Measurements from ENCODE around the gene KCNIP4.

Gene KCNIP4

DNA sequence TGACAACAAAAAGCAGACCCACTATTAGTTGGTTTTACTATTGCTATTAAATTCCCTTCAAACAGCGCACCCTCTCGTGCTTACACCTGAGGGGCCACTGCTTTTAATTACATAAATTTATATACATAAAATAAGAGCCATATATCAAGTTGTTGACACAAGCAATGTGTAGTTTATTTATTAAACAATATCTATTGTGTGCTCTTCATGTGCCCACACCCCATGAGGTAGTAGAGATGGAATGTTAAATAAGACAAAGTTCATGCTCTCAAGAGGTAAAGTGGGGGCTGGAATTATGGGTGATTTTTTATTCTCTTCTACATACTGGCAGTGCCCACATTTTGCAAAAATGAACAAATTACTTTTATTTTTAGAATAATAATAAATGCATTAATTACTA lies 47.3 kb downstream of the KCNIP4 start:
- no peak for DNase-seq (ENCODE audit: low spot score)

DNA sequence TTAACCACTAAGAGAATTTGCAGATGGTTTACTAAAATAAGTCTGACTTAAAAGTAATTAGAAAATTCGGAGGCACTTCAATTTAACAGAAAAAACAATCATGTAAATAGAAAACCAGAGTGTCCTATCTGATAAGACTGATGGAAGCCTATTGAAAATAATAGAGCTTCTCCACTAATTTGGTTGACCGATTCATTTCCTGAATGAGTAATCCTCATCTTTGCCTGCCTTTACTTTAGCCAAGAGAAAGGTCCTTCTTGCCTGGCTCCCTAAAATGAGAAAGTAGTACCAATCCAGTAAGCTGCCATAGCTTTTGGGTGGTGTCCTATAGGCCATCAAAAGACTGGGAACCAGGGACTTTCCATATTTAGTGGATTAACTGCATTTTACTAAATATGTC lies 48.4 kb downstream of the KCNIP4 start:
- no peak for DNase-seq (ENCODE audit: low spot score)

DNA sequence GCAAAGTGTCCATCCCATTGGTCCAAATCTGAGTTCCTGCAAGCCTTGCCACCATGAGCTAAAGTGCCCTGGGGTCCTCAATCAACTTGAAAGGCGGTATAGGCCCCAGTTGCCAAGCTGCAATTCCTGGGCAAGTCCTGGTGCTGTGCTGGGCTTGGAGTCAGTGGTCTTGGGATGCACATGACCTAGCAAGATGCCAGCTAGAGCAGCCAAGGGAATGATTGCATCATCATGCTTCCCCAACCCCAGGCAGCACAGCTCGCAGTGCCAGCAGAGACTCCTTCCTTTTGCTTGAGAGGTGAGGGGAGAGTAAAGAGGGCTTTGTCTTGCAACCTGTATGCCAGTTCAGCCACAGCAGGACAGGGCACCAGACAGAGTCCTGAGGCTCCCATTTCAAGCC lies 50.5 kb downstream of the KCNIP4 start:
- DNase-seq (ENCODE audit: low spot score), result no peak

DNA sequence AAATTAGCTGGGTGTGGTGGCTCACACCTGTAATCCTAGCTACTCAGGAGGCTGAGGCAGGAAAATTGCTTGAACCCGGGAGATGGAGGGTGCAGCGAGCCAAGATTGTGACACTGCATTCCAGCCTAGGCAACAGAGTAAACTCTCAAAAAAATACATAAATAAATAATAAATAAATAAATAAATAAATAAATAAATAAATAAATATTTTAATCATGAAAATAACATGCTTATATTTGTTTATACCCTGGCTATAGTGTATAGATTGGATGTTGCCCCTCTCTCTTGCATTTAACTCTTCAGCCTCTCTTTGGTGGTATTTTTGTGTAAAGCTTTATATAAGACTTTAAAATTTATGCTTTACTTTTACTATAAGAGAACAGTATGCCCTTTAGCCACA lies 51.8 kb downstream of the KCNIP4 start:
- no peak for DNase-seq (ENCODE audit: low spot score)

DNA sequence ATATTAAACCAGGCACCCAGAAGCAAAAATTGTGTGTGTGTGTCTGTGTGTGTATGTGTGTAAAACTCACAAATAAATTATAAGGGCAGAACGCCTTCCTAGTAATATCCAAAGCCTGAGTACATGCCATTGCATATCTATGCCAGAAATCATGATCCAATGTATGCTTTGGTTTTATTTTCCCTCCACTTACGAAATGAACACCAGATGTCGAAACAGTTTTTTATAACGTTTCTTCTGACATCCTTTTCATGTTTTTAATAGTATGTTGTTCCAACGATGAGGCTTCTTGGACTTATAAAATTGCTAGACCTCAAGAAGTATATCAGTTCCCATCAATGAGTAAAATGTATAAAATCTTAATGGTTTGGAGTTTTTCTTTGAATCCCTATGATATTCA lies 55.4 kb downstream of the KCNIP4 start:
- DNase-seq (ENCODE audit: low spot score), result no peak

DNA sequence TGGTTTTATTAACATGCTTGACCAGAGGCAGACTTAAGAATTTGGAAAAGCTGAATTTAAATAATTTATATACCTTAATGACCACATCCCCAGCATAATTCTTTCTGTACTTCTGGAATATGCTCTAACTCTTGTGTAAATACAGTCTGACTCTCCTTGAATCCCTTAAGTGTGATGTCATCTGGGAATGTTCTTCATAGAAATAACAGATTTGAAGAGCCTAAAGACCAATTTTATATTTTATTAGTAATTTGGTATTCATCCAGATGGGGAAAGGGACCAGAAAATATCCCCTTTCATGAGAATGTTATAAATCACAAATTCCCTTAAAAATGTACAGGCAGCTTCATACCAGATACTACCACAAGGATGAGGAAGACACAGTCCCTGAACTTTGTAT lies 58.3 kb downstream of the KCNIP4 start:
- DNase-seq (ENCODE audit: low spot score), result no peak

DNA sequence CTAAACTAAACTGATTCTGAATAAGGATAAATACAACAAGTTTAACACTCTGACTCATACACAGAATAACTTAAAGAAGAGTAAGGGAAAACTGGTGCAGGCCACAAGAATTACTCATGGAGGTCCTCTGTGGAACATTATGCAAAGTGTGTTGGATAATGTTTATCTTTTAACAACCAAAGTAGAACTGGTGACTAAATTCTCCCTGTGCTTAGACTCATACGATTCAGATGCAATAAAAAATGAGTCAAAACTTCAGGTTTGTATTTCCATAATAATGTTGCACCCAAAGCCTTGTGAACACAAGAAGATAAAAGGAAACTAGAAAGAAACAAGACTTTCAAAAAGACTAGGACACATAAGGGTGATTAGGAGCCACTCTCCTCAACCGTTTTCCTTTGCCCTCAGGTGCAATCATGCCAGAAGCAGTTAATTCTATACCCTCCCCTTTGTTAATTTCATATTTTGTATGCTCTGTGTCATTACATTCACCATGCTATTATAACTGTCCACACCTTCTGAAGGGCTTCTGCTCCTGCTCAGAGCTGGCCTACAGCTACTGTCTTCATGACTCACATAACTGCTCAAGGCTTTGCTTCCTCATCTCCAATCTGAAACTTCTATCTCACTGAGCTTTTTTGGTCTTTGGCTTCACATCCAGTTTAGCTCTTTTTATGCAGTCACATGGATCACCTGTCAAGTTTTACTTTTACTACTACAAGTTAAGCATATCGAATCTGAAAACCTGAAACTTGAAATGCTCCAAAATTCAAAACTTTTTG lies 60.2 kb downstream of the KCNIP4 start:
- DNase-seq (ENCODE audit: low spot score), result peak; percentile 16

DNA sequence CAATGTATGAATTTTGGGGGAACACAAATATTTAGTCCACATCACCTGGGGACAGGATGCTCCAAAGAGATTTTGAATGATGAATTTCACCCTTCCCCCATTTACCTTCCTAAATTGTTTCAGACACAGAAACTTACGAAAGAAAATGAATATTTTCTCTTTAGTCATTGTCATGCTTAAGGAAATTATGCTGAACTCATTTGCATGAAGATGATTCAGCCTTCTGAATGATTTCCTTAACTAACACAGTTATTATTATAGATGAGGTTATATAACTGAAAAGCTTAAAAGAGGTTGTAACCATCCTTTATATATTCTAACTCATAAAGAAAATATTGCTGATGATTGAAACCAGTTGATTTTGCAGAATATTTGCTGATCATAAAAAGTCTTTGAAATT lies 61.1 kb downstream of the KCNIP4 start:
- no peak for DNase-seq (ENCODE audit: low spot score)

DNA sequence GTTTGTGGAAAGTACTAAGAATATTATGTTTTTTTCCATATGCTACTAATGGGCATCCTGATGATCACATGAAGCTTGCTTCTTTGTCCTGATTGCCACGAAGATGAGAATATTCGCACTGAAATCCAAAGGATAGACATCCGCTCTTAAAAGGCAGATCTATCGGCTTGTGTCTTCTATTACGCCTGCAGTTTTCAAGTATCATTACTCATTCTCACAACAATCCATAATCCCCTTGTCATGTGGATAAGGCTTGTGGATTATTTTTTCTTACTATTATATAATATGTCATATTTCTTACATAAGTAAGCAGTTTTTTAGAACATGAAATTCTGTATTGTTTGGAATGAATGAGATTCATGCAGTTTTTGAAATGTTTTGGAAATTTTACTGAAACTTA lies 62.8 kb downstream of the KCNIP4 start:
- no peak for DNase-seq (ENCODE audit: low spot score)

DNA sequence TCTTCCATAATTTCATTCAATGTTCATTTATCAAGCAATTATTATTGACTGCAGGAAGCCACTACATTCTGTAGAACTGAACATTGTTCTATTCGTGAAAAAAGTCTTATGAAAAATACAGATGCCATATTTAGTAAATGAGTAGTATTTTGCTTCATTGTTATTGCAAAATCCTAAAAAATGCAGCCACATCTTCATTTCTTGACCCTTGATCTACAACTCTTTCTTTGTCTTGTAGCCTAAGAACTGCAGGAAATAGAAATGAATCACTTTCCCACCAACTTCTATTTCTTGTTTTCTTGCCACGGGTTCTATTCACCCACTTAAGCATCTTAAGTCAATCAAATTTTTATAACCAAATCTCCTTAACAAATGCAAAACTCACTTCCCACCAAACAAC lies 63.3 kb downstream of the KCNIP4 start:
- DNase-seq (ENCODE audit: low spot score), result peak; percentile 1

DNA sequence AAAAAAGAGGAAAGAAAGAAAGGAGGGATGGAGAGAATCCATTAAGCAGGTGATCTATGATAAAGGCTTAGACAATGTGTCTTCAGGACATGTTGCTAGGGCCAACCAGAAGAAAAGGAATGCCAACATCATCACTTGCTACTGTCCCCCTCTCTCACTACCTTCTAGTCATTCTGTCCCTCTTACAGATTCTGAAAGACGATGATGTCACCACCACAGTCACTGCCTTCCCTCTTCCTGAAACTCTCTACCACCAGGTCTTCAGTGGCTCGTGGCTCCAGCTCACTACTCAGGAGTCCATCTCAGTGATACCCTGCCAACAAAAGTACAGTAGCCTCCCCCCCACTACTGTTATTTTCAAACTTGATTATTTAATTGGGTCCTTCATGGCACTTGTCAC lies 64.0 kb downstream of the KCNIP4 start:
- DNase-seq (ENCODE audit: low spot score), result no peak

DNA sequence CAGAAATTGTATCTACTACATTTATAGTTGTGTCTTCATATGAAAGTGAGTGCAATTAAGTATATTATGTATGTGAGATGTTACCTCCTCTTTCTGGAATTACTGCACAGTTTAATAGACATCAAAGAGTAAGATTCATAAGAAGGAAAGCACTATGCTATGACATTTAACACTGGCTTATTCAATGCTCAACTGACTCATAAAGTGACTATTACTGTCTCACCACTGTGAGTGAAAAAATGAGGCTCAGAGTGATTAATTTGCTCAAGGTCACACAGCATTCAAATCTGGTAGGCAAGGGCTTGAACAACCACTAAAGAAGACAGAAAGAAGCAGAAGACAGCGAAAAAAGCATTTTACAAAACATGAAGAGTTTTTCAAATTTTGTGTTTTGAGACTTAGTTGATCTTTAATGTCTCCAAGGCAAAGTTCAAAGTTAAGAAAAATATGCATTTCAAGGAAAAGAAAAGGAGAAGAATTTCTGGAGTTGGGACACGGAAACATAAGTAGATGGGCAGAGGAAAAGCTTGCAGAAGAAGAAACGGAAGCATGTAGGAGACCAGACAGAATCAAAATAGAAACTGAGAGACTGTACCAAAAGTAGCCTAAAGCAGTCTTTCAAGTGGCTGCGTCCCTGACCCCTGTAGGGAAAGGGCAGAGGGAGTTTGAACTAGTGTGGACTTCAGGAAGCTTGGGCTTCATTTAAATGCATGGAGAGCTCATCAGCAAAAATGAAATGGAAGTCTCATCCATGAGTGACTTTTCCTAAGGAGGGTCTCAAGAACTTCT lies 66.3 kb downstream of the KCNIP4 start:
- peak; percentile 4 for DNase-seq (ENCODE audit: low spot score)

DNA sequence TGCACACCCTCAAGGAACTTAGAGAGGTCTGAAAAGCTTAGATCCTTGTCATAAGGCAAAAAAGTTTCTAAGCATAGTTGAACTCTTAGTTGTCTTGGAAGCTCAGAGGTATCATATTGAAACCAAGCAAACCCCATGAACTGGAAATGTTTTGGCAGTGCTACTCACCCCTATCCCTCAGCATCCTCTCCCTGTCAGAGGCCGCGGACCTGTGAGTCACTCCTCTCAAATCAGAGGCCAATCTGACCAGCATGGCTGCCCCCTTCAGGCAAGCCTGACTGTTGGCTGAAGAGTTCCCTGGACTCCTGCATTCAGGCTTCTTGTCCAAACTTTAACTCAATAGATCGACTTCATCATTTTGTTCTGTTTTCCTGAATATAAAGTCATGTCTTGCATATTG lies 69.4 kb downstream of the KCNIP4 start:
- peak; percentile 1 for DNase-seq (ENCODE audit: low spot score)

DNA sequence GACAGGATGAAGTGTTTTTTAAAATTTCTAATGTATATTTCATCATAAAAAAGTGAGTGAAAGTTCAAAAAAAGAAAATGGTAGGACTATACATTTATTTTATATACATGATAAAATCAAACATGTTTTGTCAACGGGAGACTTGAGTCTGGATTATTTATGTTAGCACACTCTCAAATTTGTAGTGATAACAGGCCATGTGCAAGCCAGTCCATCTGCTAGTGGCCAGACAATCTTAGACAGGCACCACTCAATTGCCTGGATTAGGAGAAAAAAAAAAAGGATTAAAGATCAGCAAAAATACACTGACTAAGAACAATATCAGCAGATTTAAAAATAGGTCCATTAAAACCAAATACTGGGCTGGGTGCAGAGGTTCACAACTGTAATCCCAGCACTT lies 71.9 kb downstream of the KCNIP4 start:
- DNase-seq (ENCODE audit: low spot score), result no peak

DNA sequence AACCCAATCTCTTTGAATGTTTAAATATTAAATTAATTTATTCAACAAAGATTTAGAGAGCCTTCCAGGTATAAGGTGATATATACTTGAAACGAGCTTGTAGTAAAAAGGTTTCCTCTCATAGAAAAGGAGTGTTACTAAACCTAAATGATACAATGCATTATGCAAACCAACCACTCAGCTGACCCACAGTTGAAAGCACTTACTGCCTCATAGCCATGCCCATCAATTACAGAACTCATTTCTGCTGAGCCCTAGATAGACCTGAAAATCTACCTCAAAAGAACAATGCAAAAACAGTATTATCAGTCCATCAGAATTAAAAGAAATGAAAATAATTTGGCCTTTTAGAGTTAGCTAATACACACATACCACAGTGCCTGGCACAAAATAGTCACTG lies 75.4 kb downstream of the KCNIP4 start:
- no peak for DNase-seq (ENCODE audit: low spot score)

DNA sequence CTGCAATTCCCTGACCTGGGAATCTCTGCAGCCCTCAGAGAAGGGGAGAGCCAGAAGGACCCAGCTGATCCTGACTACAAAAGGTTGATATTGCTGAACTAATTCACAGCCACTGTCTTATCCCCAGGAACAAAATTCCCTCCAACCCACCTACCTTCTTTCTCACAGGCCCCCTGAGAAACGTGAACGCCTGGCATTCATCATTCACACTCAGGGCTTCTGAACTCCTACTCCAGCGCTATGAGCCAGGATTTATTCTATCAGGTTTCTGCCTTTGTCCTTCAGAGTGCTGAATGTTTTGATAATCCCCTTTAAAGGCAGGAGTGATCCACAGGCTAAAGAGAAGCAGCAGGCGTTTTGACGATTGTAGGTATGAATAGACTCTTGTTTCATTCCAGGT lies 76.5 kb downstream of the KCNIP4 start:
- DNase-seq (ENCODE audit: low spot score), result no peak

DNA sequence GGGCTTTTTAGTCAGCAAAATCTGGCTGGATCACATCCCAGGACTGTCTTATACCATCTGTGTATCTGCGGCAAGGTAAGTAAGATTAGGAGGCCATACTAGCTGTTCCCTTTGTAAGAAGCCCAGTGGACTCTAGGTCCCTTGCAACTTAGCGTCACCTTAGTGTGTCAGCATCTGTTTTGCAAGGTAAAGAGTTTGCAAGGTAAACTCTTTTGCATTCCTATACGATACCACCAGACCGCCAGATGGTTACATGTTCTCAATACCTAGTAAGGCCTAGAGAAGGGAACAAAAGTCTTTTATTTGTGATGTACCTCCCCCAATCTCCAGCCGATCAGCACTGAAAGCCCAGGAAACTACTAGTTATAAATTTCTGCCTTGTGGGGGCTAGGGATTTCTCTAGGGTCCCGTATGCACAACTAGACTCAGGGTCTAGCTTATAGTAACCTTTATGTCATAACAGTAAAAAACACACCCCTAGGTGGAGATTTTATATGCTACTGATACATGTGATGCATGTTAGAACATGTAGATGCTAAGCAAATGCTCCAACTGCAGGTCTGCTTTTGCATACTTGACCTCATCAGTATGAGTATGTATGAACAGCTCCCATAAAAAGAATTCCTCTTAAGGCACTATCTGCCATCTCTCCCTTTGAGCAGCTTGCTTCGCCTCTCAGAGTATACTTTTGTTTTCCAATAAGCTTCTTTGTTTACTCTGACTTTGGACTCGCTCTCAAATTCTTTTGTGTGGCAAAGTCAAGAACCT lies 78.4 kb downstream of the KCNIP4 start:
- no peak for DNase-seq (ENCODE audit: low spot score)

DNA sequence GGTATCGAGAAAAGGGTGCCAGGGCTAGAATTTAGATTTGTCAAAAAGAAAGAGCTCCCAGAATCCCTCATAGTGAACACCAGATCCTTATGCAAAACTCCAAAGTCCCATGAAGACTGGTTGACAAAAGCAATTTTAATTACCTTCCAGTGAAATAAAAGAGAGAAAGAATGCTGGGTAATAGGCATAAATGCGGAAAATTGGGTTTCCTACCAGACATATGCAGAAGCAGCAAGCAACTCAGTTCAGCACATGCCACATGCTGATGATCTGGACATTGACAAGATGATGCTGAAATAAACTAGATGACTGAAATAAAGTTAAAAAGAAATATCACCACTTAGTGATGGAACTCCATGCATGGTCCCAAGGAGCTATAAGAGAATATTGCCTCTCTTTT lies 83.9 kb downstream of the KCNIP4 start:
- no peak for DNase-seq (ENCODE audit: low spot score)

DNA sequence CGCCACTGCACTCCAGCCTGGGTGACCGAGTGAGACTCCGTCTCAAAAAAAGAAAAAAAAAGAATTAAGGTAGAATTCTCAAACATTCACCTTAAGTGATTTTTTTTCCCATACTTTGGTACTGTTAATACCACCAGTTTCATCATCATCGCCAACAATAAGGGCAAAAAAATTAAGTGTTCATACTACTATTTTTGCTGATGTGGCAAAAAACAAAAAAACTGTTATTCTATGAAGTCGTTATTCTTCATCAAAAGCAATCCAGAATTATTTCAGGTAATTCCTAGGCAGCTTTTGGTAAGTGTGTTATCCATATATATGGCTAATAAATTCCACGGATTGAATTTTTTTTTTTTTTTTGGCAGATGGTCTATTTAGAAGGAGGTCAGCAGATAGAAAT lies 85.7 kb downstream of the KCNIP4 start:
- no peak for DNase-seq (ENCODE audit: low spot score)

DNA sequence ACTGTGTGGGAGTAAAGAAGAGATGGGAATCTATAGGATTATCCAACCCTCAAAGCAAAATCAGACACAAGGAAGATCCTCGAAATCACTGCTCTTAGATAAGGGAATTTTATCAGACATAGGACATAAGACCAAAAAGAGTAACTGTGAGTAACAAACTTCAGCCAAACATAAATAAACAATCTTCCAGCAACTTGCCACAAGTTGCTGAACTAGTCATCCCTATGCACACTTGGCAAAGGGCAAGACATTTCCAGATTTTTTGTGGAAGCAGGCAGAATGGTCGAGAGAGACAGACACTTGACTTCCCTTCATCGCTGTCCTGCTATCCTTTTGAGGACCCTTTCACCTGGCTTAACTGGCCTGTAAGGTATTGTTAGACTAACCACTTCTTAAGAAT lies 89.6 kb downstream of the KCNIP4 start:
- no peak for DNase-seq (ENCODE audit: low spot score)

DNA sequence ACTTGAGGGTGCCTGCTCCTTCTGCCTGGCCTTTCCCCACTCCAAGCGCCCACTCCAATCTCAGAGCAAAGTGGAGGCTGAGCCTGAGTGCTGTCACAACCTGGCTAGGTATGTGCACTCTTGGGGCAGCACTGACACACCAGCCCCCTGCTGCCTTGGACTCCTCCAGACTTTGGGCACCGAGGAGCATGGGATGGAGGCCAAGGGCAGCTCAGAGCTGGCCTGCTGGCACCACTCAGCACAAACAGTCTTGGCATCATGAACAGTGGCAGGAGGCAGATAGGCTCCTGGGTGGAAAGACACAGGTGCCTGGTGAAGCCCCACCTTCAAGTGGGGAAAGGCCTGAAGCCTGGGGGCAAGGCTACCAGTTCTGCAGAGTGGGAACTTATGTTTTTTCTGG lies 91.8 kb downstream of the KCNIP4 start:
- DNase-seq (ENCODE audit: low spot score), result no peak

DNA sequence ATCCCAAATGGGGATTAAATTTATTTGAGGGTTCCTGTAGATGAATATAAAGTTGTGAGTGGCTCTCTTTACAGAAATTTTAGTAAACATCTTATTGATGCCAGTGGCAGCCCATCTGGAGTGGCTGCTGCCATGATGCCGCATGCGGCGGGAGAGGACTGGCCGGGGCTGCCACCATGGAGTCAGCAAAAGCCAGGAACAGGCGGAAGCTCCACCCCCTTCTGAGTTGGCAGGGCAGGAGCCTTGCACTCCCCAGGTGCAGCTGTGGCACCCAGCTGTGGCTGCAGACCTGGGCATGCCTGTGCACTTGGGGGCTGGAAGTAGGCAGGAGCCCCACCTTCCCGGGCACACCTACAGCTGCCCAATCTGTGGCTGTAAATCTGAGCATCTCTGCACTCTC lies 92.3 kb downstream of the KCNIP4 start:
- DNase-seq (ENCODE audit: low spot score), result no peak

DNA sequence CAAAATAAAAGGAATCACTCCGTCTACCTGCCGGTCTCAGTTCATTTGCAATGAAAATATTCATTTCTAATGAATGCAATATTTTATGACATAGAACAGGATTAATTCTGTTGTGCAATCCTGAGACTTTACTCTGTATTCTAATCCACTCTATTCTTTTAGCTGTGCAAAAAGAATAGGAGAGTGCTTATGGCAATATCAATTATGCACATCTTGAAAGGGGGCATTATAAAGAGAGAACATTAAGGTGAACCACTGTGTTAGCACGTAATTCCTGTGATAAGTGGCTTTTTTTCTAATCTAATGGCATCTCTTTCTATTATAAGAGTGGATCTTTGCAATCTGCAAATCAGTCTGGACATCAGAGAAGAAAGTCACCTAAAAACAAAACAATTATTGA lies 99.5 kb downstream of the KCNIP4 start:
- no peak for DNase-seq (ENCODE audit: low spot score)

Measured in COLO829 (cell line).